ENCODE measurements around the gene GRIA2. TPM values are rescaled to one million over a fixed set of nuclear protein-coding genes. Genes with fewer than 3 reads are reported as not detected.

The GRIA2 gene
- polyA plus RNA-seq, 3 donors = not detected

- H3K4me2 ChIP-seq (replicated peaks; ENCODE audit: extremely low read depth, low read length, poor library complexity, severe bottlenecking) = no peak overlapping the region
- no peaks in the 10 kb centered on the region for H3K36me3 Mint-ChIP-seq
- no peaks in the 10 kb centered on the region for H3K4me1 Mint-ChIP-seq
- no peaks in the 10 kb centered on the region for H3K27me3 Mint-ChIP-seq (ENCODE audit: low read depth in 3 of 3)
- no peaks in the 10 kb centered on the region for H4K20me1 ChIP-seq (ENCODE audit: insufficient read depth, low read length)
- H2AFZ ChIP-seq (ENCODE audit: insufficient read depth, low read depth, low read length, poor library complexity, severe bottlenecking) = no peak overlapping the region
- no peak for DNase-seq
- no peaks in the 10 kb centered on the region for H3K36me3 ChIP-seq (replicated peaks in 1 of 2; ENCODE audit: control insufficient read depth in 1 of 2, insufficient read depth in 2 of 2, low read length in 2 of 2)
- H3K79me2 ChIP-seq (ENCODE audit: insufficient read depth, low read length) = no peaks in the 10 kb centered on the region
- H3K4me1 ChIP-seq (ENCODE audit: control insufficient read depth in 1 of 2, insufficient read depth in 2 of 2, low read length in 2 of 2) = no peaks in the 10 kb centered on the region
- H3K4me3 Mint-ChIP-seq = no peak overlapping the region
- H3K9me3 Mint-ChIP-seq = peaks cover 0 to 5% (median 3%) of the 10 kb centered on the region in 7 donors
- no peaks in the 10 kb centered on the region for H3K27me3 ChIP-seq (ENCODE audit: control insufficient read depth in 2 of 2, insufficient read depth in 2 of 2, low read length in 2 of 2)
- H3K4me3 ChIP-seq (replicated peaks in 1 of 3; ENCODE audit: low read depth in 2 of 3, low read length in 3 of 3) = no peak overlapping the region
- no peak overlapping the region for H3K9ac ChIP-seq (ENCODE audit: insufficient read depth, low read length, poor library complexity, severe bottlenecking)
- peaks cover 0 to 5% of the 10 kb centered on the region in 2 donors for H3K9me3 ChIP-seq (replicated peaks in 1 of 2; ENCODE audit: control insufficient read depth in 1 of 2, insufficient read depth in 1 of 2, low read length in 2 of 2)
- TF ChIP-seq, protein P1, sequence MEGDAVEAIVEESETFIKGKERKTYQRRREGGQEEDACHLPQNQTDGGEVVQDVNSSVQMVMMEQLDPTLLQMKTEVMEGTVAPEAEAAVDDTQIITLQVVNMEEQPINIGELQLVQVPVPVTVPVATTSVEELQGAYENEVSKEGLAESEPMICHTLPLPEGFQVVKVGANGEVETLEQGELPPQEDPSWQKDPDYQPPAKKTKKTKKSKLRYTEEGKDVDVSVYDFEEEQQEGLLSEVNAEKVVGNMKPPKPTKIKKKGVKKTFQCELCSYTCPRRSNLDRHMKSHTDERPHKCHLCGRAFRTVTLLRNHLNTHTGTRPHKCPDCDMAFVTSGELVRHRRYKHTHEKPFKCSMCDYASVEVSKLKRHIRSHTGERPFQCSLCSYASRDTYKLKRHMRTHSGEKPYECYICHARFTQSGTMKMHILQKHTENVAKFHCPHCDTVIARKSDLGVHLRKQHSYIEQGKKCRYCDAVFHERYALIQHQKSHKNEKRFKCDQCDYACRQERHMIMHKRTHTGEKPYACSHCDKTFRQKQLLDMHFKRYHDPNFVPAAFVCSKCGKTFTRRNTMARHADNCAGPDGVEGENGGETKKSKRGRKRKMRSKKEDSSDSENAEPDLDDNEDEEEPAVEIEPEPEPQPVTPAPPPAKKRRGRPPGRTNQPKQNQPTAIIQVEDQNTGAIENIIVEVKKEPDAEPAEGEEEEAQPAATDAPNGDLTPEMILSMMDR (IDR thresholded peaks at IDR 0.05) = no peak
- peak overlapping the region in 1 of 7 donors; percentile 7 for H3K27ac Mint-ChIP-seq
- H3K27ac ChIP-seq (ENCODE audit: low read depth in 1 of 2, low read length in 2 of 2) = no peak overlapping the region
- WGBS (ENCODE audit: insufficient coverage) = 33% methylated on average over 2 of the region's 4 CpGs
- intact Hi-C loops (cut with micrococcal nuclease) = no loop called here
These were observed 142.8 kb downstream of the GRIA2 start for GRCh38 chr4:157363360-157363759.

DNA sequence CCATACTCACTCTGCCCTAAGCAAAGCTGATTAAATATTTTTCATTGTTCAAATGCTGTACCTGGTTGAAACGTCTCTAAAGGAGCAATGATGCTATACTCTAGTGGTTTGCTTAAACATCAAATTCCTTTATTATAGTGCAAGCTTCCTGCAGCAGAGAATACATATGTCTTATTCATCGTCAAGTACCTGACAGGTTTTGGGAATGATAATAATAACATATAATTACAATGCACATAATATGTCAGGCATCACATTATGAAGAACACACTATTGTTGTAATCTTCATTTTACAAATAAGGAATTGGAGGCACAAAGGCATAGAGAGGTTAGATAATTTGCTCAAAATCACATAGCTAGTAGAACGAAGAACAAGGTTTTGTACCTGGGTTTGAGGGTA lies 151.6 kb downstream of the GRIA2 start:
- Mint-ChIP-seq H3K36me3 (no peaks in the 10 kb centered on the region), H3K4me1 (no peaks in the 10 kb centered on the region), H3K27me3 (ENCODE audit: low read depth in 3 of 3) (no peaks in the 10 kb centered on the region), H3K4me3 (no peak overlapping the region), H3K9me3 (no peaks in the 10 kb centered on the region), H3K27ac (no peak overlapping the region)
- Histone ChIP-seq H2AFZ (ENCODE audit: insufficient read depth, low read depth, low read length, poor library complexity, severe bottlenecking) (no peak overlapping the region), H3K36me3 (replicated peaks in 1 of 2; ENCODE audit: control insufficient read depth in 1 of 2, insufficient read depth in 2 of 2, low read length in 2 of 2) (no peaks in the 10 kb centered on the region), H3K4me1 (ENCODE audit: control insufficient read depth in 1 of 2, insufficient read depth in 2 of 2, low read length in 2 of 2) (no peaks in the 10 kb centered on the region), H3K27ac (ENCODE audit: low read depth in 1 of 2, low read length in 2 of 2) (no peak overlapping the region), H4K20me1 (ENCODE audit: insufficient read depth, low read length) (no peaks in the 10 kb centered on the region), H3K9me3 (replicated peaks in 1 of 2; ENCODE audit: control insufficient read depth in 1 of 2, insufficient read depth in 1 of 2, low read length in 2 of 2) (no peaks in the 10 kb centered on the region), H3K27me3 (ENCODE audit: control insufficient read depth in 2 of 2, insufficient read depth in 2 of 2, low read length in 2 of 2) (no peaks in the 10 kb centered on the region), H3K4me2 (replicated peaks; ENCODE audit: extremely low read depth, low read length, poor library complexity, severe bottlenecking) (no peak overlapping the region), H3K79me2 (ENCODE audit: insufficient read depth, low read length) (no peaks in the 10 kb centered on the region), H3K9ac (ENCODE audit: insufficient read depth, low read length, poor library complexity, severe bottlenecking) (no peak overlapping the region), H3K4me3 (replicated peaks in 1 of 3; ENCODE audit: low read depth in 2 of 3, low read length in 3 of 3) (no peak overlapping the region)
- no peak for DNase-seq
- intact Hi-C loops (cut with micrococcal nuclease) = no loop called here
- TF ChIP-seq, protein P1 (IDR thresholded peaks at IDR 0.05) = no peak
- WGBS (ENCODE audit: insufficient coverage) = no CpG with 5 or more reads among the region's 3 CpGs
